Thyroid gland (tissue), 4 donors: Measurements from ENCODE around the gene EIF6.

ENCODE experiments used
- POLR2A ChIP-seq, 2 donors: fragments of 450-650 bp; IDR thresholded peaks; one replicate each; pipeline ENCODE4 v1.6.1; 2017; ENCODE audit warnings: antibody characterized with exemption in 2 of 2, mild to moderate bottlenecking in 2 of 2, moderate library complexity in 1 of 2
- TF ChIP-seq, protein P1 (sequence below), 6 experiments: fragments of 200-600 bp in 3 of 6; fragments of 450-650 bp in 3 of 6; sonication (generic) in 3 of 6; IDR thresholded peaks; one replicate each; pipeline ENCODE4 v1.5.1; 2016 to 2019; ENCODE audit warnings: antibody characterized with exemption in 6 of 6, mild to moderate bottlenecking in 2 of 6, inconsistent platforms in 1 of 6, moderate library complexity in 1 of 6

DNA sequence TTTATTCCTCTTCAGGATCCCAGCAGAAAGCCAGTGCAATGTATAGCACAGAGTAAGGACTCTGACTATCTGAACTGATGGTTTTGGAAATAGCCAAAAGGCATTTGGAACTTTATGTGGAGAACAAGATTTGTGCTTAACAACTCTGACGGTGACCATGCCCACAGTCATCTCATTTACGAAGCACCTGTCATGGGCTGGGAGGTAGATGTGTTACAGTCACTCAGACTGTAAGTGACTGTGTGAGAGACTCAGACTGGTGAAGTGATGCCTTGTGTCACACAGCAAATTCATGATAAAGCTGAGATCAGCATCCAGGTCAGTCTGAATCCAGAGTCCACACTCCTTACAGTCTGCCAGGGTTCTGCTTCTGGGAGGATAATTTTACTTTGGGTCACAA, 31.5 kb upstream of the EIF6 start:
- TF ChIP-seq, protein P1, sequence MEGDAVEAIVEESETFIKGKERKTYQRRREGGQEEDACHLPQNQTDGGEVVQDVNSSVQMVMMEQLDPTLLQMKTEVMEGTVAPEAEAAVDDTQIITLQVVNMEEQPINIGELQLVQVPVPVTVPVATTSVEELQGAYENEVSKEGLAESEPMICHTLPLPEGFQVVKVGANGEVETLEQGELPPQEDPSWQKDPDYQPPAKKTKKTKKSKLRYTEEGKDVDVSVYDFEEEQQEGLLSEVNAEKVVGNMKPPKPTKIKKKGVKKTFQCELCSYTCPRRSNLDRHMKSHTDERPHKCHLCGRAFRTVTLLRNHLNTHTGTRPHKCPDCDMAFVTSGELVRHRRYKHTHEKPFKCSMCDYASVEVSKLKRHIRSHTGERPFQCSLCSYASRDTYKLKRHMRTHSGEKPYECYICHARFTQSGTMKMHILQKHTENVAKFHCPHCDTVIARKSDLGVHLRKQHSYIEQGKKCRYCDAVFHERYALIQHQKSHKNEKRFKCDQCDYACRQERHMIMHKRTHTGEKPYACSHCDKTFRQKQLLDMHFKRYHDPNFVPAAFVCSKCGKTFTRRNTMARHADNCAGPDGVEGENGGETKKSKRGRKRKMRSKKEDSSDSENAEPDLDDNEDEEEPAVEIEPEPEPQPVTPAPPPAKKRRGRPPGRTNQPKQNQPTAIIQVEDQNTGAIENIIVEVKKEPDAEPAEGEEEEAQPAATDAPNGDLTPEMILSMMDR (IDR thresholded peaks at IDR 0.05): no peak
- no peak for TF ChIP-seq POLR2A (IDR thresholded peaks at IDR 0.05)
